ENCODE results near the gene RALGDS. TPM values are rescaled to one million over a fixed set of nuclear protein-coding genes. Genes with fewer than 3 reads are reported as not detected.

Gene RALGDS
- total RNA-seq, 4 donors from 2014 or later = 21.1 to 47.0 (median 36.9) TPM

DNA sequence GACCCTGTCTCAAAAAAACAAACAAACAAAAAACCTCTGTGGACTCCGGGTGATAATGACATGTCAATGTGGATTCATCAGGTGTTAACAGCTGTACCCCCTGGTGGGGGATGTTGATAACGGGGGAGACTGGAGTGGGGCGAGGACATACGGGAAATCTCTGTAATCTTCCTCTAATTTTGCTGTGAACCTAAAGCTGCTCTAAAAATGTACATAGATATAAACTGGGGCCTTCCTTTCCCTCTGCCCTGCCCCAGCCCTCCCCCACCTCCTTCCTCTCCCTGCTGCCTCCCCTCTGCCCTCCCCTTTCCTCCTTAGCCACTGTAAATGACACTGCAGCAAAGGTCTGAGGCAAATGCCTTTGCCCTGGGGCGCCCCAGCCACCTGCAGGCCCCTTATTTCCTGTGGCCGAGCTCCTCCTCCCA, 60.6 kb downstream of the RALGDS start:
- intact Hi-C loops (cut with DNase I; ENCODE audit: low total_unique reads) (no loop called here), in situ Hi-C loops (cut with MboI; ENCODE audit: low sequenced_read_pairs in 4 of 4) (no loop called here)
- H3K4me1 ChIP-seq = peaks cover under 1 to 3% of the 10 kb centered on the region in 2 donors
- DNase-seq = no peak
- no peaks in the 10 kb centered on the region for H3K9me3 ChIP-seq
- peaks cover 0 to 36% of the 10 kb centered on the region in 2 donors for H3K36me3 ChIP-seq
- ATAC-seq = no peak
- no peaks in the 10 kb centered on the region for H3K27me3 ChIP-seq
- H3K27ac ChIP-seq = no peak overlapping the region
- TF ChIP-seq CTCF (IDR thresholded peaks at IDR 0.05 in 4 of 5, conservative IDR thresholded peaks at IDR 0.05 in 1 of 5) (no peak), POLR2A (IDR thresholded peaks at IDR 0.05) (no peak)
- no peak overlapping the region for H3K4me3 ChIP-seq

DNA sequence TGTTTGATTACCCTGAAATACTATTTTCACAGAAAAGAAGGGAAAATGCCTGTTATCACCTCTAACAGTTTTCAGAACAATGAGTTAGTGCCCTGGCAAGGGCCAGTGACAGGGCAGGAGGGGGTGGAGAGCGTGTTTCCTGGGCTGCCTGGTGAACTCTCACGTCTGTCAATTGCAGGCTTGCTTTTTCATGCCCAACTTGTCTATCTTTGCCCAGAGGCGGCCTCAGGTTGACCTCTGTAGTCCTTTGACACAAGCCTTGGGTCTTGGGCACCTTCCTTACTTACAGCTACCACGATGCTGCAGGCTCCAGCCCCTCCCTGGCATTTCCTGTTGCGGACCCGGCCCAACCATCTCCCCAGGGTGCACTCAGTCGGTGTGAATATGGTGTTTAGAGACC, 61.4 kb downstream of the RALGDS start:
- Histone ChIP-seq H3K27ac (no peak overlapping the region), H3K9me3 (no peaks in the 10 kb centered on the region), H3K4me1 (peaks cover 9 to 11% of the 10 kb centered on the region in 2 donors), H3K36me3 (peaks cover 0 to 36% of the 10 kb centered on the region in 2 donors), H3K4me3 (no peak overlapping the region), H3K27me3 (no peaks in the 10 kb centered on the region)
- no peak for TF ChIP-seq POLR2A (IDR thresholded peaks at IDR 0.05)
- no peak for TF ChIP-seq CTCF (IDR thresholded peaks at IDR 0.05 in 4 of 5, conservative IDR thresholded peaks at IDR 0.05 in 1 of 5)
- intact Hi-C loops (cut with DNase I; ENCODE audit: low total_unique reads) = no loop called here
- in situ Hi-C loops (cut with MboI; ENCODE audit: low sequenced_read_pairs in 4 of 4) = no loop called here
- DNase-seq (no peak), ATAC-seq (no peak)

- in situ Hi-C loops (cut with MboI; ENCODE audit: low sequenced_read_pairs in 4 of 4) (no loop called here), intact Hi-C loops (cut with DNase I; ENCODE audit: low total_unique reads) (no loop called here)
- Histone ChIP-seq H3K27me3 (no peaks in the 10 kb centered on the region), H3K9me3 (no peaks in the 10 kb centered on the region), H3K27ac (no peak overlapping the region), H3K4me3 (no peak overlapping the region), H3K36me3 (peaks cover 0 to 44% of the 10 kb centered on the region in 2 donors), H3K4me1 (peaks cover 15 to 17% of the 10 kb centered on the region in 2 donors)
- ATAC-seq = no peak
- no peak for TF ChIP-seq CTCF (IDR thresholded peaks at IDR 0.05 in 4 of 5, conservative IDR thresholded peaks at IDR 0.05 in 1 of 5)
- TF ChIP-seq POLR2A (IDR thresholded peaks at IDR 0.05) = no peak
- DNase-seq = no peak
Measured at GRCh38 chr9:133058550-133059320, 62.3 kb downstream of the RALGDS start.

DNA sequence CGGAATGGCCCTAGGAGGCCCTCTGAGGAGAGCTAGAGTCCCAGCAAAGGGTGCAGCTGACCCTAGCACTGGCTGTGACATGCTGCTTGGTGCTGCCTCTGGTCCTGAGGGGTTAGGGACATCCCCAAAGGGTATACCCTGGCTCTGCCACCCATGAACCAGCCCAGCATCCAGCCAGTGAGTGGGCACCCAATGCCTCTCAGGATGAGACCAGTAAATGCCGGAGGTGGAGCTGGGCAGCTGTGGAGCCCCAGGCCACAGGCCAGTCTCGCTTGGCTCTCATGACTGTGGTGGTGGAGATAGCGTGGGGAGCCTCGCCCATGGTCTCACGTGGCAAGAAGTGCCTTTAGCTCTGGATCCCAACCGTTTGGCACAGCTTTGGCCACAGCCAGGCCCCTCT, 63.0 kb downstream of the RALGDS start:
- Histone ChIP-seq H3K27me3 (no peaks in the 10 kb centered on the region), H3K36me3 (peaks cover 0 to 50% of the 10 kb centered on the region in 2 donors), H3K9me3 (no peaks in the 10 kb centered on the region), H3K4me3 (no peak overlapping the region), H3K4me1 (peaks cover 15 to 17% of the 10 kb centered on the region in 2 donors), H3K27ac (no peak overlapping the region)
- DNase-seq (no peak), ATAC-seq (no peak)
- TF ChIP-seq CTCF (IDR thresholded peaks at IDR 0.05 in 4 of 5, conservative IDR thresholded peaks at IDR 0.05 in 1 of 5) (no peak), POLR2A (IDR thresholded peaks at IDR 0.05) (no peak)
- intact Hi-C loops (cut with DNase I; ENCODE audit: low total_unique reads) (no loop called here), in situ Hi-C loops (cut with MboI; ENCODE audit: low sequenced_read_pairs in 4 of 4) (no loop called here)

Measured in gastrocnemius medialis (tissue), 4 donors.